Right hindlimb (tissue), 1 donor: ENCODE results near the gene TCF3.

Source experiments
- DNase-seq: peaks from one replicate; pipeline ENCODE4 v3.0.0-alpha.2; 2018

The TCF3 gene

GRCh38 chr19:1609103-1609396, 43.4 kb downstream of the TCF3 start:
- no peak for DNase-seq

GRCh38 chr19:1608359-1609102, 43.9 kb downstream of the TCF3 start:
- no peak for DNase-seq

- no peak for DNase-seq
Measured at GRCh38 chr19:1606138-1606651, 46.2 kb downstream of the TCF3 start.

GRCh38 chr19:1605236-1606137, 46.9 kb downstream of the TCF3 start, which contains the start of gene UQCR11:
TSS of gene UQCR11 (minus strand) at chr19:1605462. CDS start at chr19:1605409, 53 bp downstream.
- peak; percentile 97 for DNase-seq

GRCh38 chr19:1602091-1602707, 50.2 kb downstream of the TCF3 start:
- DNase-seq = no peak

- no peak for DNase-seq
Measured at GRCh38 chr19:1601613-1602064, 50.8 kb downstream of the TCF3 start.

GRCh38 chr19:1599460-1599846, 53.0 kb downstream of the TCF3 start:
- DNase-seq = no peak

- no peak for DNase-seq
Measured at GRCh38 chr19:1598777-1599459, 53.5 kb downstream of the TCF3 start.

- no peak for DNase-seq
Measured at GRCh38 chr19:1593501-1593772, 59.0 kb downstream of the TCF3 start.

- peak; percentile 94 for DNase-seq
Measured at GRCh38 chr19:1592755-1593500, 59.5 kb downstream of the TCF3 start, which contains the start of gene MBD3. TSS of gene MBD3 (minus strand) at chr19:1592865. CDS start at chr19:1592631, 234 bp downstream.

- peak; percentile 90 for DNase-seq
Measured at GRCh38 chr19:1592024-1592754, 60.2 kb downstream of the TCF3 start.

GRCh38 chr19:1591421-1592023, 60.9 kb downstream of the TCF3 start:
- DNase-seq = no peak

- DNase-seq = no peak
Measured at GRCh38 chr19:1590641-1591397, 61.6 kb downstream of the TCF3 start.

- DNase-seq = no peak
Measured at GRCh38 chr19:1587872-1588271, 64.5 kb downstream of the TCF3 start.

- no peak for DNase-seq
Measured at GRCh38 chr19:1585243-1585580, 67.2 kb downstream of the TCF3 start.

GRCh38 chr19:1584500-1585242, 67.7 kb downstream of the TCF3 start:
- no peak for DNase-seq

GRCh38 chr19:1582201-1582600, 70.2 kb downstream of the TCF3 start:
- DNase-seq = no peak

- no peak for DNase-seq
Measured at GRCh38 chr19:1580957-1581356, 71.5 kb downstream of the TCF3 start.

- no peak for DNase-seq
Measured at GRCh38 chr19:1580382-1580781, 72.0 kb downstream of the TCF3 start.

GRCh38 chr19:1579222-1579621, 73.2 kb downstream of the TCF3 start:
- no peak for DNase-seq
